Endometrium (tissue), 2 donors: ENCODE measurements around the gene CSTF1.
"Not testable (repeated sequence)": the region's sequence is repeated elsewhere in the genome, so short reads cannot be mapped to it uniquely, and the experiment has no call there.

Source experiments
- FAIRE-seq: peaks from 2 replicates; lab custom pipeline; 2012; peaks lifted over from hg19 to GRCh38; lab: Jason Lieb, UNC
- donor health status: control.
- donor health status: control.

CSTF1 gene

GRCh38 chr20:56369179-56369578 is 23.3 kb upstream of the CSTF1 start:
- no peak for FAIRE-seq

GRCh38 chr20:56371977-56372376 is 20.5 kb upstream of the CSTF1 start:
- no peak for FAIRE-seq

- no peak for FAIRE-seq
Measured at GRCh38 chr20:56372850-56373249, 19.6 kb upstream of the CSTF1 start.

GRCh38 chr20:56373942-56374341 is 18.5 kb upstream of the CSTF1 start:
- FAIRE-seq: no peak

GRCh38 chr20:56376331-56376730 is 16.1 kb upstream of the CSTF1 start:
- FAIRE-seq: no peak

- FAIRE-seq: no peak
Measured at GRCh38 chr20:56378386-56378785, 14.1 kb upstream of the CSTF1 start.

GRCh38 chr20:56380375-56380774 is 12.1 kb upstream of the CSTF1 start:
- no peak for FAIRE-seq

GRCh38 chr20:56381501-56381900 is 10.9 kb upstream of the CSTF1 start:
- no peak for FAIRE-seq

- no peak for FAIRE-seq
Measured at GRCh38 chr20:56382696-56383095, 9.7 kb upstream of the CSTF1 start.

GRCh38 chr20:56383334-56383733 is 9.1 kb upstream of the CSTF1 start:
- no peak for FAIRE-seq

- no peak for FAIRE-seq
Measured at GRCh38 chr20:56385130-56385529, 7.3 kb upstream of the CSTF1 start.

- FAIRE-seq: no peak
Measured at GRCh38 chr20:56386219-56386618, 6.2 kb upstream of the CSTF1 start.

- FAIRE-seq: no peak
Measured at GRCh38 chr20:56388882-56389281, 3.6 kb upstream of the CSTF1 start.

- no peak for FAIRE-seq
Measured at GRCh38 chr20:56389807-56390206, 2.6 kb upstream of the CSTF1 start.

- not testable (repeated sequence) for FAIRE-seq
Measured at GRCh38 chr20:56390396-56390795, 2.0 kb upstream of the CSTF1 start.

GRCh38 chr20:56391037-56391436 is 1.4 kb upstream of the CSTF1 start:
- no peak for FAIRE-seq

- no peak for FAIRE-seq
Measured at GRCh38 chr20:56391596-56392131, 781 bp upstream of the CSTF1 start.

GRCh38 chr20:56392881-56393482 is 537 bp downstream of the CSTF1 start:
- FAIRE-seq: no peak

- FAIRE-seq: no peak
Measured at GRCh38 chr20:56393653-56394052, 1.2 kb downstream of the CSTF1 start.

GRCh38 chr20:56395166-56395565 is 2.7 kb downstream of the CSTF1 start:
- no peak for FAIRE-seq

- no peak for FAIRE-seq
Measured at GRCh38 chr20:56400001-56400640, 7.7 kb downstream of the CSTF1 start.

GRCh38 chr20:56403465-56403864 is 11.0 kb downstream of the CSTF1 start:
- FAIRE-seq: no peak

GRCh38 chr20:56405356-56405755 is 12.9 kb downstream of the CSTF1 start:
- FAIRE-seq: not testable (repeated sequence)

GRCh38 chr20:56406910-56407309 is 14.5 kb downstream of the CSTF1 start:
- FAIRE-seq: no peak
